HG02938 (cell line): ENCODE results near the gene EHD3.
"Not testable (repeated sequence)": the region's sequence is repeated elsewhere in the genome, so short reads cannot be mapped to it uniquely, and the experiment has no call there.

Source experiments
- ATAC-seq: cut with Tn5 transposase; IDR thresholded peaks from one replicate; pipeline ENCODE4 v1.9.1; 2021; ENCODE audit warnings: mild to moderate bottlenecking, moderate library complexity; ENCODE audit not compliant: unreplicated experiment

EHD3 gene

DNA sequence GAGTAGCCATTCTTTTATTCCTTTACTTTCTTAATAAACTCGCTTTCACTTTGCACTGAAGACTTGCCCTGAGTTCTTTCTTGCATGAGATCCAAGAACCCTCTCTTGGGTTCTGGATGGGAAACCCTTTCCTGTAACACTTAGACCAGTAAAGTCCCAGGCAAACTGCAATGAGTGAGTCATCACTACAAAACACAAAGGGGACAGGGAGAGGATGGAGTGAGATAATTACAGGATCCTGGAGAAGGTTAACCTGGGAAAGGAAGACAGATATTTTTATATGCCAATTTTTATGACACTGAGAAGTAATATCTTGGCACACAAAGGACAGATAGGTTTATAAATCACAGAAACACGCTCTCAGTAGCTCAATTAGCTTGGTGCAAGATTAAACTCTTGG, 48.7 kb downstream of the EHD3 start:
- no peak for ATAC-seq

DNA sequence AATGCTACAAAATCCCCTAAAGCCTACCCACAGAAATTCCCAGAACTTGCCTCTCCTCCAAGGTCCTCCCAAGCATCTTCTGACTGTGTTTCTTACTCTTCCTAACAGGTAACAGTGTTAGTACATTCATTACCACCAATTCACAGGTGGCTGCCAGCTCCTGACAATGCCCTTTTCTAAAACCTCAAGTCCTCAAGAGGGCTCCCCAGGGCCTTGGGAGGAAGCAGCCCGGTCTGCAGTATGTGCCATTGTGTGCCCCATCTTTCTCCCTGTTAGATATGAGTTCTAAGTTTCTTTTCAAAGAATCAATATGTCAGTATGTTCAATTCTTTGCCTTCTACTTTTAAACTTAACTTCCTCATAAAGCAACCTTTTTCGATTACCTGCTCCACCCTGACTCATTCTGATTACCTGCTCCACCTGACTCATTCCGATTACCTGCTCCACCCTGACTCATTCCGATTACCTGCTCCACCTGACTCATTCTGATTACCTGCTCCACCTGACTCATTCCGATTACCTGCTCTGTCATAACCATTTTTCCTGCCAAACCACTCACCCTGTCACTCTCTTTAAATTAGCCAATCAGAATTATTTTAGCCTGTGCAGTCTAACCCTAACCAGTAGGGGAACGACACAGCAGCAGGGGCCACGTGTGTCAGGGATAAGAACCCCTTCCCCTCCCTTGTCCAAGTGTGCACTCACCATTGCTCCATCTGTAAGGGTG, 49.4 kb downstream of the EHD3 start:
- ATAC-seq: not testable (repeated sequence)

GRCh38 chr2:31284107-31284506, 50.2 kb downstream of the EHD3 start:
- no peak for ATAC-seq

- ATAC-seq: no peak
These were observed 52.3 kb downstream of the EHD3 start for GRCh38 chr2:31286230-31286629.

GRCh38 chr2:31286961-31287550, 53.1 kb downstream of the EHD3 start:
- ATAC-seq: no peak

GRCh38 chr2:31287654-31288053, 53.7 kb downstream of the EHD3 start:
- ATAC-seq: no peak

GRCh38 chr2:31294196-31294595, 60.2 kb downstream of the EHD3 start:
- no peak for ATAC-seq

DNA sequence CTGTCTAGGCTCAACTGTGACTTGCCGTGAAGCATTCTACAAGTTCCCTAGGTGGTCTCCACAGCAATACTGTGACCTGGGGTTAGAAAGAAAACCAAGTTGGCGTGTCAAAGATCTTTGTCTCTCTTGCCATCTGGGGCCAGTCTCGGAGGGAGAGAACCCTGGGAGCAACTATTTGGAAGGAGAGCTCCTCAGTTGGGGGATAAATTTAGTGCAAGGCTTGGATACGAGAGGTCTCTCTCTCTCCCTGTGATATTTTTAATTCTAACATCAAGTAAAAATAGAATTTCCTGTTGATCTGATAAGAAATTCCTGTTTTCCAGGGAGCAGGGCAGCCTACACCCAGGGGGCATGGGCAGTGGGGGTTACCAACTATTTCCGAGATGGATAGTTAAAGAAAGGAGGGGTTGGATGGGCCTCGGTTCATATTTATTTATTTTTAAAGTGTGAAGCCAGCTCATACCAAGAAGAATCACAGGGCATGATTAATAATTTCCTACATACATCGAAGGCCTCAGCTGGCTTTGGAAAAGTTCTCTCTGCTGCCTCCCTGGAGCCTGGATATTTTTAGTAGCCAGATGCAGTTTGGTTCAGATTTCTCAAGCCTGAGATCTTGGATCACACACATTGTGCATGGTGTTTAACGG, 62.8 kb downstream of the EHD3 start:
- no peak for ATAC-seq

- ATAC-seq: no peak
These were observed 63.8 kb downstream of the EHD3 start for GRCh38 chr2:31297751-31298150.

- no peak for ATAC-seq
These were observed 65.6 kb downstream of the EHD3 start for GRCh38 chr2:31299547-31299946.

DNA sequence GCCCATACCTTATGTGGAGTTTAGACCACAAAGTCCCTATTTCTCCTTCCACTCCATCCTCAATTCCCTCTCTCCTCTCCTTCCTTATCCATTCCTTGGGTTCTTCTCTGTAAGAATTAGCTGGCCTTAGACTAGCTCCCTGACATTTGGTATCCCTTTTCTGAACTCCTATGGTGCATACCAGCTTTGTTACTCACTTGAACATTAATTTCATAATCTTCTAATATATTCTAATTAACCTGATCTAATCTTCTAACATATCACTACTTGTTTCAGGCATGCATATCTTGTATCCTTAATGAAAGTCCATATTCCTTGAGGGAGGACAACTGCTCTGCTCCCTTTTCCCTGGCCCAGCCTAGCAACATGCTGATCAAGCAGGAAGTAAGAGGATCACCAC, 66.4 kb downstream of the EHD3 start:
- no peak for ATAC-seq

DNA sequence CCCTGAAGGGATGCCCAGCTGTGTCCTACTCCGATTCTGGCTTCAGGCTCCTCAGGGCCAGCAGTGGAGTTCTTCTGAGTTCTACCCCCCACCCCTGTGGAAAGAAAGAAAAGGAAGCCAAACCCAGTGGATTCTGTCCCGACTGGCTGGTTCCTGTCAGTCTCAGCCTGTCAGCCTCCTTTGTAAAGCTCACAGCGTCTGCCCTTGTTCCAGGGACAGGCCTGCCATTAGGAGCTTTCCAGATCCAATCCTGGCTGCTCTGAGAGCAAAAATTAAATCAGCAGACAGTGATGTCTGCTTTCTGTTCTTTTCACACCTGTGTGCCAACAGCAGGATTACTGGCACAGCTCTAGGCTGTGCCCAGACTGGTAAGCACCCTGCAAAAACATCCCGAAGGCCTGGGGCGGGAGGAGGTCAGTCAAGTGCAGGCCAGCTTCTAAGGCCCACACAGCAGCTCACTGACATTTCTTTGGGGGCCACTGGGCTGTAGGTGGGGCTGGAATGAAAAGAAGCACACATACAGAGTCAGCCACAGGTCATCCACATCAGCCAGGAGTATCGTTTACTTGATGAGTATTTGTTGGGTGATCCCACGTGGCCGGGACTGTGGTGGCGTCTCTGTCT, 69.1 kb downstream of the EHD3 start:
- ATAC-seq: no peak

GRCh38 chr2:31304816-31305215, 70.9 kb downstream of the EHD3 start:
- no peak for ATAC-seq

DNA sequence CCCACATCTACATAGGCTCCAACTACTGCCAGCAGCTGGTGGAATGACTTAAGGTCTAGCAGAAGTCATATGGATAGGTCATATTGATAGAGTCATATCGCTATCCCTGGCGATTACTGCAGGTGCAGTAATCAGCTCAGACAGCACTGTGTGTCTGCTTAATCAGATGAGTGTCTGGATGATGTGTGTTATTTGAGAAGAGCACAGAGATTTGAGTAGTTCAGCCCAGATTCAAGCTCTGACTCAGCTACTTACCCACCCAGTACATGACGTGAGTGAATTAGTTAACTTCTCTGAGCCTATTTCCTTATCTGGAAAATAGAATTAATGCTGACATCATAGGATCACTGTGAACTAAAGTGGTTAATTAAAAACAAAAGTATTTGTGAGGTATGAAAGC, 78.9 kb downstream of the EHD3 start:
- no peak for ATAC-seq

DNA sequence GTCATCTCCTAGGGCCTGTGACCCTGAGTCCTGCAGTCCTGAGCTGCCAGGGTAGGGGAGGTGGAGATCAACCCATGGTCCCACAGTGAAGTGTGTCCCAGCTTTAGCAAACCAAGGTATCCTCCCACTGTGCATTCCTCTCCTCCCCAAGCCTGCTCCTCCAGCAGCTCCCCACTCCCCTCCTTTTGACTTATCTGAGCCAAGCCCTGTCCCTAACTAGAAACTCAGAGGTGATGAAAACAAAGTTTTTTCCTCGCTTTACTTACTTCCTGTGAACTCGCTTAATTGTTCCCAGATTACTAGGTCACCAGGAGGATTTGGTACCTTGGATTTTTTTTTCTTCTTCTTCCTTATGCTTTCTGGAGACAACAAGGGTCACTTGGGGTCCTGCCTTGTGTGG, 80.8 kb downstream of the EHD3 start:
- no peak for ATAC-seq

GRCh38 chr2:31317396-31317795, 83.4 kb downstream of the EHD3 start:
- no peak for ATAC-seq

- no peak for ATAC-seq
These were observed 84.7 kb downstream of the EHD3 start for GRCh38 chr2:31318361-31319336.
